Colon (tissue), 2 donors: ENCODE results near the gene TTC23.
"Not testable (repeated sequence)": the region's sequence is repeated elsewhere in the genome, so short reads cannot be mapped to it uniquely, and the experiment has no call there.

ENCODE experiments used
- FAIRE-seq: peaks from 2 replicates; lab custom pipeline; 2012; peaks lifted over from hg19 to GRCh38; lab: Jason Lieb, UNC
- donor health status: control.
- donor health status: control.

Gene TTC23

DNA sequence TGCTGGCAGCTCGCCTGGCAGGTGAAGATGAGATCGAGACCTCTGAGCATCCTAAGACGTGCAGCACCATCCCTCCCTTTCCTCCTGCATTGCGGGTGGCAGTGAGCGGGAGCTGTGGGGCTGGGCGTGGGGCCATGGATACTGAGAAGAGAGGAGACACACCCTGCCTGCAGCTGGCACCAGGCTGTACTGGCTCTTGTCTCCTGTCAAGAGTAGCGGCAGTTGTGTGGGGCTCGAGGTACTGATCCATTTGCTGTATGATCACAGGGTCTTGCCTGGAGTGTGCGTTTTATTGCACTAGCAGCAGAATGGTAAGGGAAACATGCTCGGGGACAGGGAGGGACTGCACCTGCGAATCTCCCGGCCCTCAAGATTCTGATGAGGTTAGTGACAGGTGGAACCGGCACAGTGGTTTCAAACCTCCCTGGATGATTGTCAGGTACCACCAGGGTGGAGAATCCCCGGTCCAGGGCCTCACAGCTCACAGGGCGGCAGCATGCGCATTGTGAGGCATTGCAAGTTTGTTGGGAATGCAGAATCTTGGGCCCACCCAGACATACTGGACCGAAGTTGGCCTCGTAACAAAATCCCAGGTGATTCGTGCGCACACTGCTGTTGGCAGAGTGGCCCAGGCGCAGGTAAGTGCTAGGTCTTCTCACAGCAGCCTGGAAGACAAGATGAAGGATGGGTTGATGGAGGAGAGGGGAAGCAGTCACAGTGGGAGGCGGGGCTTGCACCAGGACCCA is 130.4 kb downstream of the TTC23 start:
- no peak for FAIRE-seq

DNA sequence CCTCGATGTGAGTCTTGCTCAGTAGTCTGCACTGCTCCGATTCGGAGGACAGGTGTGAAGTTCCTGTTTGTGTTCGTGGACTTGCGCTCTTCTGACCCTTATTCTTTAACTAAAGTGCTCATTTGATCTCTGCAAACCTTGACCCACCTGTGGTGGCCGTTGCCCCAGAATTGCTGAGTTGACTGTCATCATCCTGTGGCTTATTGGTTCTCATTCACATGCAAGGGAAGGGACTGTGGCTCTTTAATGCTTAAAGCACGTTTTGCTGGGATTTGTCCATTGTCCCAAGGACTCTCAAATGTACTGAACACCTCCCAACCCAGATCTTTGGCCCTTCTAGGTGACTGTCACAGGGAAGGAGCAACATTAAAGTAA is 131.1 kb downstream of the TTC23 start:
- no peak for FAIRE-seq

DNA sequence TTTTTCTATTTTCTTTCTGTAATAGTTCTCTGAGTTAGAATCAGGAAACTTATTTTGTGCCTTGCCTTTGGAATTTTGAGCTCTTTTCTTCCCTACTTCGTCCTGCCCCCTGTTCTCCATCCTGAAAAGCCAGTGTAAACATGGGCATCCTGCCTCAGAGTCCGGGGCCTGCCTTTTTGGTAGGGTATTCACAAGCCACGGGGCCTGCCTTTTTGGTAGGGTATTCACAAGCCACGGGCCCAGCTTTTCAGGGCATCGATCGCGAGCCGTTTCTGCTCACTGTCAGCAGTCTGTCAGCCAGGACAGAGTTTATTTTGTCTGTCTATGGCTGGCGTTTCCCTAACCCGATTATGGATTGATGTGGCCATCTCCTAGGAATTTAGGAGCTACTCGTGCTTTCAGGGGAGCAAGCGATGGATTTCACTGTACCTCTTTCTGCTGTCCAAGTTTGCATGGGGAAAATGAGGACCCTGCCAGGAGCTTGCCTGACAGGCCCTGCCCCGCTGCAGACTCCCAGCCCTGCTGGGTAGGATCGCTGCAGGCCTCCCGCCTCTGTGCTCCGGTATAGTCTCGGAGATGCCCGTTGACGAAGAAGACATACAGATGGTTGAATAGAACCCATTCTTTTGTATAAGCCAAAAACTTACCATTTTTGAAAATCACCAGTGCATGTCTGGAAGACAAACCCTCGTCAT is 131.7 kb downstream of the TTC23 start:
- no peak for FAIRE-seq

DNA sequence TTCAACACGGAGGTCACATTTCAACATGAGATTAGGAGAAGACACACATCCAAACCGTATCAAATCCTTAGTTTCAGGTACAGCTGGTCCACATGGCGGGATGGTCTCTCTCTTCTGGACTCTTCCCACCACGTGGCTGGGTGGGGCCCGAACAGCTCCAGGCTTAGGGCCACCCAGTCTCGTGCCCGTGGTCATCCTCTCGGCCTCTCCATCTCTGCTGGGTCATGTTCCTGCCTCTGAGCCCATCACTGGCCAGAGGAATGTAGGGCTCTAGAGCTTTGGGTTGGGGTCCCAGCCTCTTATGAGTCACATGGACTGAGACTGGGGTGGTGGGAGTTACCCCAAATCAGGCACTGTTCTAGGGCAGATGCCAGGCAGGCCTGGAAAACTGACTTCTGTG is 132.3 kb downstream of the TTC23 start:
- no peak for FAIRE-seq

DNA sequence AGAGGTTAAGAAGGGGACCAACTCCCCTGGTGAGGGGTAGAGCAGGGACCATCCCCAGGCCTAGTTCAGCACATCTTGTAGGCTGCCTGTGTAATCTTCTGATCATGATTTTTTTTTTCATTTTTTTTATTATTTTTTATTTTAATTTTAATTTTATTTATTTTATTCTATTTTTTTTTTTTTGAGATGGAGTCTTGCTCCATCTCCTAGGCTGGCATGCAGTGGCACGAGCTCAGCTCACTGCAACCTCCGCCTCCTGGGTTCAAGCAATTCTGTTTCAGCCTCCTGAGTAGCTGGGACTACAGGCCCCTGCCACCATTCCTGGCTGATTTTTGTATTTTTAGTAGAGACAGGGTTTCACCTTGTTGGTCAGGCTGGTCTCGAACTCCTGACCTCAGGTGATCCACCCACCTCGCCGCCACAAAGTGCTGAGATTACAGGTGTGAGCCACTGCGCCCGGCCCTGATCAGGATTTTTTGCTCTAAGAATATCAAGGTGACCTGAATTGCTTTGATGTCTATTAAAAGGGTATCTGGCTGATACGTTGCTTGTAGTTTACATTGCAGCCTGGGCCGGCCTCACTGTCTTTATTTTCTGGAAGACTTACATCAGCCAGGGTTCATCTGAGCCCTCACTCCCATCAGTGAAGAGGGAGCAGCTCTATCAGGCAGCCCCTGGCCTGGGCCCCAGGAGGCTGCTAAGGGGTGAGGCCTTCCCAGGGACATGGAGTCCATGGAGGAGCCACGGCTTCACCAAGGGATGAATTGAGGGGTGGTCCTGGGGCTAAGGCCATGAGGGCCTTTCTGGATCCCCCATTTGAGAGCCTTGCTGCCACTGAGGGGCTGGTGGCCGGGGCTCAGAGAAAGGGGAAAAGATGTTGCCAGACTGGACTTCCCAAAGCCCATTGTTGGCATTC is 133.8 kb downstream of the TTC23 start:
- FAIRE-seq = no peak

DNA sequence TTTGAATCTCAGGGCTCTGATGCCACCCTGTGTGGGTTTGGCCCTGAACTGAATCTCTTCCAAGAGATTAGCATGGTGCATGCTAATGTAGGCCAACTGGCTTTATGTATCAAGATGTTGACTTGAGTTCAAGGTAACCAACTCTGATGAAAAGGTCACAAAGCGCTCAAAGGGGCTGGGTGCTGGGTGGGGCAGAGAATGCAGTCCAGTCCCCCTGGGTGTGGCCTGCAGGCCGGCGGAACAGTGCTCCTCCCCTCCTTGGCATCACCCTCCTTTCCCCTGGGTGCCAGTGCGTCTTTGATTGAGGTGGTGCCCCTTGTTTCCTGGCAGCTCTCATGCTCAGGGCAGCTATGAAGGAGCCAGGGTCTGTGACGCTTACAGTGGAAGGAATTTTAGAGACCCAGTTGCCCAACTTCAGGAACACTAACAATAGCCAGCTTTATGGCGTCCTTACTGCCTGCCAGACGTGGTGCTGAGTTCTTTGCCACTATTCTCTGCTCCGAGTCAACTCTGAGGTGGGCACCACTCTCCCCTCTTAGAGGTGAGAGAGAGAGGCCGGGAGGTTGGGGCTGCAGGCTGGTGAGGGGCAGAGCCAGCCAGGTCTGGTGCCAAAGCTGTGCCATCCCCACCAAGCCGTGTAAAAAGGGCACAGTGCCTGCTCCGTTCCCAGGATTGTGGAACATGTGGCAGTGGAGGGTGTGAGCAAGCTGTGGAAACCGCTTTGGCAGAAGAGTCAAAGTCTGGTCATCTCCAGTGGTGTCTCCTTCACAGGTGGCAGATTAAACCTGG is 134.7 kb downstream of the TTC23 start:
- FAIRE-seq = no peak

DNA sequence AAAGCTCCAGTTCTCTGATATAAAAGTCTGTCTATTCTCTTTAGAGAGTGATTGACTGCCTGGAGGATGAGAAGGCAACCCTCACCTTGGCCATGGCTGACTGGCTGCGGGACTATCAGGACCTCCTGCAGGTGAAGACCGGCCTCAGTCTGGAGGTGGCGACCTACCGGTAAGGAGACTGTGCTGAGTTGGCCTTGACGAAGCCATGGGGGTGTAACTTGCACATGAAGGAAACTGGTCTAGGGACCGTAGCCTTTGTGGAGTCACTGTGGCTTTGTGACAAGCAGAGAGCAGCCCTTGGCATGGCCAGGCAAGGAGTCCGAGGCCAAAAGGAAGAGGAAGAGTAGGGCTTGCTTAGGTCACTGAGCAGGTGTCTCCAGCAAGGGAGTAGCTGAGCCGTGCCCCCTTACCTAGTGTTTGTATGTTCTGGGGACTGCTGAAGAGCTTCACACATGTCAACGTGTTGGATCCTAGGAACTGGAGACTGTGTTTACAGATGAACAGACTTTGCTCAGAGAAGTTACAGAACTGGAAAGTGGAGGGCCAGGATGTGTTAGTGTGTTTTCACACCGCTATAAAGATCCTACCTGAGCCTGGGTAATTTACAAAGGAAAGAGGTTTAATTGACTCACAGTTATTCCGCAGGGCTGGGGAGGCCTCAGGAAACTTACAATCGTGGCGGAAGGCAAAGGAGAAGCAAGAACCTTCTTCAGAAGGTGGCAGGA is 135.7 kb downstream of the TTC23 start:
- no peak for FAIRE-seq

DNA sequence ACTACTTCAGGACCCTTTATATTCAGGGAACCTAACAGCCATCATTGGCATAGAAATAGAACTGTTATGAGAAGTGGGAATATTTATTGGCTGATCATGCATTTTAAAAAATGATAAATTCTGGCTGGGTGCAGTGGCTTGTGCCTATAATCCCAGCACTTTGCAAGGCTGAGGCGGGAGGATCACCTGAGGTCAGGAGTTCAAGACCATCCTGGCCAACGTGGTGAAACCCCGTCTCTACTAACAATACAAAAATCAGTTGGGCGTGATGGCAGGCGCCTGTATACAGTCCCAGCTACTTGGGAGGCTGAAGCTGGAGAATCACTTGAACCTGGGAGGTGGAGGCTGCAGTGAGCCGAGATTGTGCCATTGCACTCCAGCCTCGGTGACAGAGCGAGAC is 137.7 kb downstream of the TTC23 start:
- FAIRE-seq = not testable (repeated sequence)

DNA sequence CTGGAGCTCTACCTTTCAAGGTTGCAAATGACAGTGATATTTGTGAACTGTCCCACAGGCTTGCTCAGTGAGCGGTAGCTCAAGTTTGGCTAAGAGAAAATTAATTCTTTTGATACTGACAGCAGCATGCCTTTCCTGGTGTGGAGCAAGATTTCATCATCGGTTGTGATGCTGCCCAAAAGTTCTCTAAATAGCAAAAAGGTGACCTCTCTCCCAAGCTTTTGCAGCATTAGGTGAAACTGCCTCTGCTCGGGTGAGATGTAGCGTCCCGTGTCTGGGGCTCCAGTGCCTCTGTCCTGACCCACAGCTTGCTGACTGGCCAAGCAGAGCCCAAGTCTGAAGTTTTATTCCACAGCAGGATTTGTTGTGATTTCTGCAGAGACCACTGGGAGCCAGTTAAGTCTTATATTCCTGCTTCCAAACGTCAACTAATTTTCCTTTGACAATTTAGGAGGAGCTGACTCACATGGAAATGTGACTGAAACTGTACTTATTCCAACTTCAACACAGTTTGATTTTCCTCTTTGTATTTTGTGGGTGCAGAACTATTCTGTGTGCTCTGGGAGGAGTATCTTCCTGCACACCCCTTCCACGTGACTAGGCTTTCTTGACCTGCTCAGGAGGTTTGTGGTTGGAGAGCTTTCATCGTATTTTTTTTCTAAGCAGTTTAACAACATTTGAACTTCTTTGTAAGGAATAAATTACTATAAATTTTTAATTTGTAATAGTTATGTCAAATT is 138.6 kb downstream of the TTC23 start:
- FAIRE-seq = no peak

DNA sequence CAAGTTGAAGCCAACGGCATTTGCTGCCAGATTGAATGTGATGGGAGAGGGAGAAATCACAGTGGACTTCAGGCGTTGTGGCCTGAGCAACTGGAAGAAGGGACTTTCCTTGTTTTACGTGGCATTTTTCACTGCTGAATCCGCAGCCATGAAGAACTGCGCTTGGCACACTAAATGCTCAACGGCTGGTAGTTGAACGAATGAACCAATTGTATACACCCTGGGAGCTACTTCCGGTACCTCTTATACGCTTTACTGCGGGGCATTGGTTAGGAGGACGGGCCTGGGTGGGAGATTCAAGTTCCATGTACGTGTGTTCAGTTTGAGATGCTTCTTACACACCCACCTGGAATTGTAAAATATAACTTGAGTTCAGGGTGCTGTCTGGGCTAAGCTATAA is 139.3 kb downstream of the TTC23 start:
- no peak for FAIRE-seq

DNA sequence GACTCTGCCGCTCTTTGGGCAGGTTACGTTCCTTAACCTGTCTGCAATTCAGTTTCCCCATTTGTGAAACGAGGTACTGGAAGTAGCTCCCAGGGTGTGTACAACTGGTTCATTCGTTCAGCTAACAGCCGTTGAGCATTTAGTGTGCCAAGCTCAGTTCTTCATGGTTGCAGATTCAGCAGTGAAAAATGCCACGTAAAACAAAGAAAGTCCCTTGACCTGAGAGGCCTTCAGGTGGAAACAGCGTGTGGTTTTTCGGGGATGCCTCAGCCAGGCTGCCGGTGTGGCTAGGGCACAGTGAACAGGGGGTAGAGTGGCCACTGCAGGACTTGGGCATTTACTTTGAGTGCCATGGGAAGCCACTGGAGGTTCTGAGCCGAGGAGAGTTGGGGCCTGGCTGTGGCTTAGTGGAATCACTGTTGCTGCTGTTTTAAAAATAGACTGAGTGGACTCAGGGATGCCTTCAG is 139.8 kb downstream of the TTC23 start:
- no peak for FAIRE-seq

DNA sequence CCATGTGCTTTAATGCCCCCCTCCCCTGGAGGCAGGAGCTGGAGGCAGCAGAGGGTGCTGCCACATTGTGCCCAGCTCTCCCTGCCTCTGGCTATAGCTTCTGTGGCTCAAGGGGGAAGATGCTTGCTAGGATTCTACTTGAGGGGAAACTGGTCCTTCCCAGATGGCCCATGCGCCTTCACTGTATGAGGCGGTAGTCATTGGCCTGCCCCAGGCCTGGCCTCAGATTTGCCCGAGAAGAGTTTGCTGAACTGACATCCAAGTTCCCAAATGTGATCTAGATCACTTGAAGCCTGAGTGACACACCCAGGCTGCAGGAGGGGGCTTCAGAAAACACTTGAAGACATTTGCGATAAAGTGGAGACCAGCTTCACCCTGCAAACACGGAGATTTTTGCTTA is 140.4 kb downstream of the TTC23 start:
- FAIRE-seq = no peak

DNA sequence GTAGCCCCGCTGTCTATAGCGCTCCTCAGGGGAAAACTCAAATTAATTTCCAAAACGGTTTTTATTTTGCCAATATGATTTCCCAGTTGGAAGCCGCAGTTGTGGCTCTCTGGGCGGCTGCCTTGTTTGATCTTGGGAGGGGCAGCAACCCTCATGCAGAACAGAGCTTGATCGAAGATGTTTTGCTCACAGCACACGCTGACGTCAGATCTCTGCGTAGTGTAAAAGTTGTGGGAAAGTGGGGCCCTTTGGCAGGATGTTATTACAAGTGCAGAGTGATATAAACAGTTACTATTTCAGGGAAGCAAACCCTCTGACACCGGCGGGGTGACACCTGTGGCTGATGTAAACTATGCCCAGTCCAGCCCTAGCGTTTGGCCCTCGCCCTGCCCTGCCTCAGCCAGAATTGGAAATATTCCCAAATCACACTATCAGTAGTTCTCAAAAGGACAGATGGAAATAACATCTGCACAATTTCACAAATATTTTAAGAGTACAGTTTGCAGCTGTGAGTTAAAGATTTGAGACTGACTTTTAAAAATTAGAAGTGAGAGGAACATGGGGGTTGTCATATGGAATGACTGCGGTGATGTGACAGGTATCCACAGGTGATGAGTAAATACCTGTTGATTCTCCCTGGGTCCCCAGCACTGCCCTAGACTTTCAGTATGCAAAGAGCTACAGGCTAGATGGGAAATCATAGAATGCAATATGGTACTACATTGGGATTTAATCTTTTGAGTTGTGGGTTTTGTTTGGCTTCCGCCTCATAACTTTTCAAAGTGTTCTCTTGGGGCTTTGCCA is 142.8 kb downstream of the TTC23 start:
- no peak for FAIRE-seq

DNA sequence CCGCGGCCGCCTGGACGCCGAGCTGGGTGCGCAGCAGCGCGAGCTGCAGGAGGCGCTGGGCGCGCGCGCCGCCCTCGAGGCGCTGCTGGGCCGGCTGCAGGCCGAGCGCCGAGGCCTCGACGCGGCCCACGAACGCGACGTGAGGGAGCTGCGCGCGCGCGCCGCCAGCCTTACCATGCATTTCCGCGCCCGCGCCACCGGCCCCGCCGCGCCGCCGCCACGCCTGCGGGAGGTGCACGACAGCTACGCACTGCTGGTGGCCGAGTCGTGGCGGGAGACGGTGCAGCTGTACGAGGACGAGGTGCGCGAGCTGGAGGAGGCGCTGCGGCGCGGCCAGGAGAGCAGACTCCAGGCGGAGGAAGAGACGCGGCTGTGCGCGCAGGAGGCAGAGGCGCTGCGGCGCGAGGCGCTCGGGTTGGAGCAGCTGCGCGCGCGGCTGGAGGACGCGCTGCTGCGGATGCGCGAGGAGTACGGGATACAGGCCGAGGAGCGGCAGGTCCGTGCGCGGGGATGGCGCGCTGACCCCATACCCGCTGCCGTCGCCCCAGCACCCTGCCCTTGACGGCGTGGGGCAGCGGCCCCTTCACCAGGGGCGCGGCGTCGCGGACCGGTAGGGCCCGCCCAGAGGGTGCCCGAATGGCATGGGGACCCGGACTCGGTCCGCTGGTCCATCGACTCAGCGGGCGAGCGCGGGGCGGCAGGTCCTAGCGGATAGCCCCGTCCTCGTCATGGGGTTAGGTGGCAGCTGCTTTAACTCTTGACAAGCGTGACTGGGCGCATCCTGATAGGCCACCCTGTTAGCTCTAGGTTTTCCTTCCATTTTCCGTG is 143.7 kb downstream of the TTC23 start:
- FAIRE-seq = no peak

DNA sequence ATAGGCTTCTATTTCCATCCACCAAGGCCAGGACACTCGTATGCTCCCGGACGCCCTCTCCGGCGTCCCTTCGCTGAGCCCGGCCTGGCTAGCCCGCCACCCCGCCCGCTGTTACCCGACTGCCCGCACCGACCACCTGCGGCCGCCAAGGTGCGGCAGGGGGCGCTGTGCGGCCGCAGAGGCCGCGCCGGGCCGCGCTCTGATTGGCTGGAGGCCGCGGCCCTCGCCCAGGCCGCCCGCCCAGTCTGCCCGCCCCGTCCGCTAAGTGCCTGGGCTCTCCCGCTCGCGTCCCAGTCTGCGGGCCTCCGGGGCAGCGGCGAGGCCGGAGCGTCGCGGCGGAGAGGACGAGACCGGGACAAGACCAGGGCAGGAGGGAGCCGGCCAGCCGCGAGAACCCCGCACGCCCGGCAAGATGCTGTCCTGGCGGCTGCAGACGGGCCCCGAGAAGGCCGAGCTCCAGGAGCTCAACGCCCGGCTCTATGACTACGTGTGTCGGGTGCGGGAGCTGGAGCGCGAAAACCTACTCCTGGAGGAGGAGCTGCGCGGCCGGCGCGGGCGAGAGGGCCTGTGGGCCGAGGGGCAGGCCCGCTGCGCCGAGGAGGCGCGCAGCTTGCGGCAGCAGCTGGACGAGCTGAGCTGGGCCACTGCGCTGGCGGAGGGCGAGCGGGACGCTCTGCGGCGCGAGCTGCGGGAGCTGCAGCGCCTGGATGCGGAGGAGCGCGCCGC is 144.4 kb downstream of the TTC23 start, which contains the start of gene SYNM:
Gene SYNM (plus strand): TSS at position 293 of the 726 bp plus-strand sequence. CDS start 120 bp downstream, at position 413.
- no peak for FAIRE-seq

DNA sequence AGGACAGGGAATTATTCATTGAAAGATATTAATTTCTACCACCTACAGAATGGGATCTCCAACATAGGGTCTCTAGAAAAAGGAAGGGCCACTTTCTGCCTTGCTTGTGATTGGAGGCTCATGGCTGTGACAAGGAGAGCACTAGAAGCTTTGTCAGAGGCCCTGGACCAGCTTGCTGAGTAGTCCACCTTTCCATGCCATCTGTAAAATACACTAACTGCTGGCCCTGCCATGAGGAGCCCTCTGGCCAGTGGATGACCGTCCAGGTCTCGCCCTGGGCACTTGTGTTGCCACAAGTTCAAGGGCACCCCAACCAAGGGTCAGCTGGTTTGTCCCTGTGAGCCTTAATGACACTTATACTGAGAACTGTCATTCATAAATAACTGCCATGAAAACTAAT is 146.1 kb downstream of the TTC23 start:
- no peak for FAIRE-seq

DNA sequence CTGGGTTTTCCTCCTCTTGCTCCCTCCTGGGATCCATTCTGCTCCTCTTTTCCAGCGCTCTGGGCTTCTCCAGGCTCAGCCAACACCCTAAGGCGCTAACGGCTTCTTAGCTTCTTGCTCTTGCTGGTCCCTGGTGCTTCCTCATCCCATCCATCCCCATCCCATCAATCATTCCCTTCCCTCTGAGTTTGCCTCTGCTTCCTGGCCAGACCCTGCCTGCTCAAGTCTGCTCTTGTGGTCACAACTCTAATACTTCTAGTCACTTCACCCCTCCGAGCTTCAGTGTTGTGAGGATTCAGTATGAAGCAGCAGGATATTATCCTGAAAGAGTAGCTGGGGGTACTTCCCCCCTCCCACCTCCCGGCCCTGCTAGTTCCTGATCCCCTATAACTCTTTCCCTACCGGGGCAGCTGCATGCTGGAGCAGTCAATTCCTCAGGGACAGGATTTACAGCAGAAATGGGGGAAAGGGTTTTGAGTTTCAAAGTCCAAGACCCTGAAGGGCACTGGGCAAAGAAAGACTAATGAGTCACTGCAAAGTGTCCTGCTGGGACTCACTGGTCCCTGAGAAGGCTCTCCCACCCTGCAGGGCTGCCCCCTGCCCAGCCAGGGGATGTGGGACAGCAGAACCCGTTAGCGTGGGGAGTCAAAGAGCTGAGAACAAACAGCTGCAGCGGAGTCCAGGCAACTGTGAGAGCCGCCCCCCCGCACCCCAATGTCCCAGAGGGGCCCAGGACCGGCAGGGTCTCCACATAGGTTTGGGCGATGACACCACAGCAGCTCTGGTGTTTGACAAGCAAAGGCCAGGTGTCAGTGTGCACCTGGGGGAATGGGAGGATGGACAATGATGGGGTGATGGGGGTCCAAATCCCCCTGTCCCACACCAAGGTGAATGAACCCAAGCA is 146.8 kb downstream of the TTC23 start:
- FAIRE-seq = no peak
